Memory B cell (primary cell): ENCODE data around the gene RXRA.
A peak's percentile ranks its signal among the peaks of the same experiment; 100 is the strongest.

ENCODE experiments used
- ATAC-seq: fragments of 150-1000 bp; cut with Tn5 transposase; 2 replicates; pipeline ENCODE4 v1.10.0; 2021; ENCODE audit warnings: low read depth, mild to moderate bottlenecking, moderate library complexity
- DNase-seq, 2 donors: peaks; one replicate each; pipeline ENCODE4 v3.0.0; 2022; ENCODE audit warnings: low spot score in 2 of 2
- H3K27ac Mint-ChIP-seq: one replicate; pipeline ENCODE4 v1.8.0; 2022; ENCODE audit warnings: mild to moderate bottlenecking, moderate library complexity, mixed read lengths
- H3K27me3 Mint-ChIP-seq: one replicate; pipeline ENCODE4 v1.8.0; 2022; ENCODE audit warnings: mixed read lengths
- H3K36me3 Mint-ChIP-seq: one replicate; pipeline ENCODE4 v1.8.0; 2022; ENCODE audit warnings: mild to moderate bottlenecking, mixed read lengths
- H3K4me1 Mint-ChIP-seq: one replicate; pipeline ENCODE4 v1.8.0; 2022; ENCODE audit warnings: mixed read lengths
- H3K4me3 Mint-ChIP-seq: one replicate; pipeline ENCODE4 v1.8.0; 2022; ENCODE audit warnings: mild to moderate bottlenecking, moderate library complexity, mixed read lengths
- H3K9me3 Mint-ChIP-seq: one replicate; pipeline ENCODE4 v1.8.0; 2022; ENCODE audit warnings: mixed read lengths

Gene RXRA

GRCh38 chr9:134330590-134330989 lies 4.3 kb downstream of the RXRA start:
- Mint-ChIP-seq H3K27ac (no peak overlapping the region), H3K27me3 (no peaks in the 10 kb centered on the region), H3K4me3 (no peak overlapping the region), H3K36me3 (no peaks in the 10 kb centered on the region), H3K4me1 (peaks cover 4% of the 10 kb centered on the region), H3K9me3 (no peaks in the 10 kb centered on the region)
- DNase-seq = no peak
- ATAC-seq = no peak

GRCh38 chr9:134331186-134332025 lies 5.2 kb downstream of the RXRA start:
- Mint-ChIP-seq H3K27ac (no peak overlapping the region), H3K4me1 (peaks cover 4% of the 10 kb centered on the region), H3K27me3 (no peaks in the 10 kb centered on the region), H3K4me3 (no peak overlapping the region), H3K36me3 (no peaks in the 10 kb centered on the region), H3K9me3 (no peaks in the 10 kb centered on the region)
- DNase-seq (no peak), ATAC-seq (no peak)

- ATAC-seq (no peak), DNase-seq (no peak)
- no peaks in the 10 kb centered on the region for H3K9me3 Mint-ChIP-seq
- no peak overlapping the region for H3K4me3 Mint-ChIP-seq
- H3K27ac Mint-ChIP-seq = no peak overlapping the region
- H3K4me1 Mint-ChIP-seq = peaks cover 4% of the 10 kb centered on the region
- H3K27me3 Mint-ChIP-seq = no peaks in the 10 kb centered on the region
- H3K36me3 Mint-ChIP-seq = no peaks in the 10 kb centered on the region
These were observed 6.0 kb downstream of the RXRA start for GRCh38 chr9:134332266-134332665.

GRCh38 chr9:134332841-134333233 lies 6.6 kb downstream of the RXRA start:
- Mint-ChIP-seq H3K36me3 (no peaks in the 10 kb centered on the region), H3K9me3 (no peaks in the 10 kb centered on the region), H3K27me3 (no peaks in the 10 kb centered on the region), H3K4me3 (no peak overlapping the region), H3K27ac (no peak overlapping the region), H3K4me1 (peaks cover 4% of the 10 kb centered on the region)
- ATAC-seq (no peak), DNase-seq (no peak)

GRCh38 chr9:134333234-134333873 lies 7.1 kb downstream of the RXRA start:
- Mint-ChIP-seq H3K36me3 (no peaks in the 10 kb centered on the region), H3K4me1 (peaks cover 4% of the 10 kb centered on the region), H3K27me3 (no peaks in the 10 kb centered on the region), H3K27ac (no peak overlapping the region), H3K4me3 (no peak overlapping the region), H3K9me3 (no peaks in the 10 kb centered on the region)
- no peak for ATAC-seq
- no peak for DNase-seq

GRCh38 chr9:134333874-134334581 lies 7.8 kb downstream of the RXRA start:
- no peaks in the 10 kb centered on the region for H3K36me3 Mint-ChIP-seq
- H3K4me1 Mint-ChIP-seq = peaks cover 4% of the 10 kb centered on the region
- no peaks in the 10 kb centered on the region for H3K27me3 Mint-ChIP-seq
- ATAC-seq (no peak), DNase-seq (no peak)
- no peak overlapping the region for H3K4me3 Mint-ChIP-seq
- H3K9me3 Mint-ChIP-seq = no peaks in the 10 kb centered on the region
- no peak overlapping the region for H3K27ac Mint-ChIP-seq

- no peak for DNase-seq
- no peaks in the 10 kb centered on the region for H3K9me3 Mint-ChIP-seq
- H3K36me3 Mint-ChIP-seq = no peaks in the 10 kb centered on the region
- H3K4me1 Mint-ChIP-seq = peaks cover 2% of the 10 kb centered on the region
- H3K4me3 Mint-ChIP-seq = no peak overlapping the region
- no peak overlapping the region for H3K27ac Mint-ChIP-seq
- ATAC-seq = no peak
- no peaks in the 10 kb centered on the region for H3K27me3 Mint-ChIP-seq
These were observed 8.8 kb downstream of the RXRA start for GRCh38 chr9:134335061-134335460.

GRCh38 chr9:134335486-134336220 lies 9.4 kb downstream of the RXRA start:
- Mint-ChIP-seq H3K36me3 (no peaks in the 10 kb centered on the region), H3K27me3 (no peaks in the 10 kb centered on the region), H3K27ac (no peak overlapping the region), H3K4me1 (peaks cover 3% of the 10 kb centered on the region), H3K4me3 (no peak overlapping the region), H3K9me3 (no peaks in the 10 kb centered on the region)
- DNase-seq (no peak), ATAC-seq (no peak)

- Mint-ChIP-seq H3K36me3 (no peaks in the 10 kb centered on the region), H3K4me1 (peaks cover 4% of the 10 kb centered on the region), H3K9me3 (no peaks in the 10 kb centered on the region), H3K27me3 (no peaks in the 10 kb centered on the region), H3K4me3 (no peak overlapping the region), H3K27ac (peak overlapping the region; percentile 46)
- no peak for DNase-seq
- no peak for ATAC-seq
These were observed 10.0 kb downstream of the RXRA start for GRCh38 chr9:134336228-134336627.

- ATAC-seq (no peak), DNase-seq (no peak)
- no peak overlapping the region for H3K4me3 Mint-ChIP-seq
- H3K36me3 Mint-ChIP-seq = no peaks in the 10 kb centered on the region
- H3K9me3 Mint-ChIP-seq = no peaks in the 10 kb centered on the region
- H3K27me3 Mint-ChIP-seq = no peaks in the 10 kb centered on the region
- peak overlapping the region; percentile 46 for H3K27ac Mint-ChIP-seq
- peaks cover 4% of the 10 kb centered on the region for H3K4me1 Mint-ChIP-seq
These were observed 10.7 kb downstream of the RXRA start for GRCh38 chr9:134336924-134337323.

- ATAC-seq = no peak
- Mint-ChIP-seq H3K27ac (peak overlapping the region; percentile 9), H3K4me1 (peaks cover 4% of the 10 kb centered on the region), H3K36me3 (no peaks in the 10 kb centered on the region), H3K27me3 (no peaks in the 10 kb centered on the region), H3K4me3 (no peak overlapping the region), H3K9me3 (no peaks in the 10 kb centered on the region)
- no peak for DNase-seq
These were observed 11.2 kb downstream of the RXRA start for GRCh38 chr9:134337469-134337868.

GRCh38 chr9:134338394-134339182 lies 12.3 kb downstream of the RXRA start:
- Mint-ChIP-seq H3K9me3 (no peaks in the 10 kb centered on the region), H3K27me3 (no peaks in the 10 kb centered on the region), H3K4me3 (no peak overlapping the region), H3K4me1 (peaks cover 9% of the 10 kb centered on the region), H3K36me3 (no peaks in the 10 kb centered on the region), H3K27ac (no peak overlapping the region)
- DNase-seq (no peak), ATAC-seq (no peak)

- no peaks in the 10 kb centered on the region for H3K27me3 Mint-ChIP-seq
- no peak for DNase-seq
- no peaks in the 10 kb centered on the region for H3K9me3 Mint-ChIP-seq
- ATAC-seq = no peak
- no peak overlapping the region for H3K4me3 Mint-ChIP-seq
- H3K27ac Mint-ChIP-seq = no peak overlapping the region
- no peaks in the 10 kb centered on the region for H3K36me3 Mint-ChIP-seq
- peaks cover 12% of the 10 kb centered on the region for H3K4me1 Mint-ChIP-seq
These were observed 13.0 kb downstream of the RXRA start for GRCh38 chr9:134339183-134339806.
